HG03060 (cell line): Measurements from ENCODE around the gene ACVR1C.
"Not testable (repeated sequence)": the region's sequence is repeated elsewhere in the genome, so short reads cannot be mapped to it uniquely, and the experiment has no call there.

Source experiments
- ATAC-seq: cut with Tn5 transposase; IDR thresholded peaks from one replicate; pipeline ENCODE4 v1.9.1; 2021; ENCODE audit warnings: low read depth, moderate number of reproducible peaks; ENCODE audit not compliant: unreplicated experiment

The ACVR1C gene

GRCh38 chr2:157587576-157587975 is 41.1 kb downstream of the ACVR1C start:
- ATAC-seq: no peak

- no peak for ATAC-seq
Observed at GRCh38 chr2:157574165-157574564, 54.5 kb downstream of the ACVR1C start.

- no peak for ATAC-seq
Observed at GRCh38 chr2:157572725-157573124, 55.9 kb downstream of the ACVR1C start.

- not testable (repeated sequence) for ATAC-seq
Observed at GRCh38 chr2:157566623-157567022, 62.0 kb downstream of the ACVR1C start.

GRCh38 chr2:157566113-157566512 is 62.6 kb downstream of the ACVR1C start:
- not testable (repeated sequence) for ATAC-seq

GRCh38 chr2:157565550-157565949 is 63.1 kb downstream of the ACVR1C start:
- ATAC-seq: no peak

- no peak for ATAC-seq
Observed at GRCh38 chr2:157559890-157560289, 68.8 kb downstream of the ACVR1C start.

GRCh38 chr2:157559461-157559860 is 69.2 kb downstream of the ACVR1C start:
- ATAC-seq: no peak

GRCh38 chr2:157559061-157559460 is 69.6 kb downstream of the ACVR1C start:
- ATAC-seq: no peak

GRCh38 chr2:157557770-157558169 is 70.9 kb downstream of the ACVR1C start:
- ATAC-seq: no peak

- no peak for ATAC-seq
Observed at GRCh38 chr2:157540102-157540501, 88.6 kb downstream of the ACVR1C start.

GRCh38 chr2:157538064-157538463 is 90.6 kb downstream of the ACVR1C start:
- ATAC-seq: no peak

GRCh38 chr2:157536815-157537214 is 91.8 kb downstream of the ACVR1C start:
- no peak for ATAC-seq

- no peak for ATAC-seq
Observed at GRCh38 chr2:157528963-157529751, 99.5 kb downstream of the ACVR1C start.

GRCh38 chr2:157526070-157526469 is 102.6 kb downstream of the ACVR1C start:
- no peak for ATAC-seq

GRCh38 chr2:157523270-157524247 is 105.1 kb downstream of the ACVR1C start:
- no peak for ATAC-seq

GRCh38 chr2:157514966-157515365 is 113.7 kb downstream of the ACVR1C start:
- not testable (repeated sequence) for ATAC-seq

- no peak for ATAC-seq
Observed at GRCh38 chr2:157509744-157510143, 118.9 kb downstream of the ACVR1C start.

- no peak for ATAC-seq
Observed at GRCh38 chr2:157508676-157509075, 120.0 kb downstream of the ACVR1C start.

- no peak for ATAC-seq
Observed at GRCh38 chr2:157506586-157506985, 122.1 kb downstream of the ACVR1C start.

GRCh38 chr2:157504623-157505022 is 124.0 kb downstream of the ACVR1C start:
- ATAC-seq: no peak
